HCT116 (cell line): Measurements from ENCODE around the gene SDSL. TPM values are rescaled to one million over a fixed set of nuclear protein-coding genes. Genes with fewer than 3 reads are reported as not detected.

Source experiments
- ATAC-seq: fragments of 200-7000 bp; cut with Tn5 transposase; 2 replicates; pipeline ENCODE4 v1.9.1; 2020; ENCODE audit warnings: mild to moderate bottlenecking, moderate library complexity
- BruUV-seq: library from RNA; stranded (reverse); fragments of 400-500 nt; replicated peaks from 2 replicates; lab custom pipeline; 2021; lab: Mats Ljungman, UMichigan
- CTCF ChIA-PET: fragments of 300-600 bp; sonication (Branson Sonifier 250); formaldehyde crosslinking; loops from one replicate; lab custom pipeline; 2021; ENCODE audit warnings: antibody characterized with exemption; lab: Charles Lee
- POLR2A ChIA-PET: fragments of 300-600, 350-600 bp; sonication (Branson Sonifier 250); formaldehyde crosslinking; loops from one replicate; lab custom pipeline; 2021; ENCODE audit warnings: antibody characterized with exemption; lab: Charles Lee
- RAD21 ChIA-PET, 2 experiments: fragments of 300-600 bp; sonication (Branson Sonifier 250); formaldehyde crosslinking; loops; one replicate each; lab custom pipeline; 2023; ENCODE audit warnings: low total read pairs in 2 of 2; ENCODE audit not compliant: uncharacterized antibody in 2 of 2, unreplicated experiment in 2 of 2, low non-redundant PET in 1 of 2; lab: Charles Lee
- DNase-seq: peaks from one replicate; pipeline ENCODE4 v3.0.0-alpha.2; 2010; ENCODE audit warnings: low read depth, low spot score
- H2AFZ ChIP-seq: fragments of 200-600 bp; shearing (Covaris generic), sonication (generic); 2 replicates; pipeline ENCODE4 v1.6.1; 2017; ENCODE audit warnings: low read depth, mixed run types, mixed read lengths, antibody characterized with exemption, low read length; ENCODE audit not compliant: poor library complexity, severe bottlenecking
- H3K27ac ChIP-seq: 2 replicates; pipeline ENCODE4 v1.5.1; 2012; ENCODE audit warnings: low read depth, low read length
- H3K27me3 ChIP-seq: fragments of 200-600 bp; sonication (generic); 2 replicates; pipeline ENCODE4 v1.6.1; 2016; ENCODE audit warnings: mixed run types, low read length, mixed read lengths; ENCODE audit not compliant: insufficient read depth
- H3K36me3 ChIP-seq, 2 experiments: fragments of 200-500 bp in 1 of 2; fragments of 200-600 bp in 1 of 2; sonication (Bioruptor generic) in 1 of 2; sonication (generic) in 1 of 2; 2 replicates each; pipeline versions ENCODE4 v1.5.1 to v1.6.1; 2014 to 2016; ENCODE audit warnings: low read length in 2 of 2, inconsistent platforms in 1 of 2, mixed read lengths in 1 of 2, mixed run types in 1 of 2; ENCODE audit not compliant: insufficient read depth in 2 of 2, control insufficient read depth in 1 of 2
- H3K4me1 ChIP-seq, 2 experiments: fragments of 200-600 bp in 1 of 2; sonication (generic) in 1 of 2; 2 replicates each; pipeline versions ENCODE4 v1.5.1 to v1.6.1; 2012 to 2017; ENCODE audit warnings: low read length in 2 of 2, inconsistent platforms in 1 of 2, mild to moderate bottlenecking in 1 of 2, mixed read lengths in 1 of 2, mixed run types in 1 of 2, moderate library complexity in 1 of 2; ENCODE audit not compliant: insufficient read depth in 2 of 2, control insufficient read depth in 1 of 2
- H3K4me2 ChIP-seq: fragments of 200-600 bp; sonication (generic); 2 replicates; pipeline ENCODE4 v1.6.1; 2017; ENCODE audit warnings: mixed run types, low read length, mixed read lengths
- H3K4me3 ChIP-seq, 2 experiments: fragments of 200-600 bp in 1 of 2; sonication (generic) in 1 of 2; replicated peaks in 1 of 2; 2 replicates each; pipeline ENCODE4 v1.5.1; 2011 to 2016; ENCODE audit warnings: low read length in 2 of 2, control low read depth in 1 of 2, low read depth in 1 of 2, mild to moderate bottlenecking in 1 of 2, mixed read lengths in 1 of 2, mixed run types in 1 of 2
- H3K79me2 ChIP-seq: fragments of 200-600 bp; sonication (generic); 2 replicates; pipeline ENCODE4 v1.6.1; 2017; ENCODE audit warnings: mild to moderate bottlenecking, mixed run types, low read length, moderate library complexity, mixed read lengths; ENCODE audit not compliant: insufficient read depth
- H3K9ac ChIP-seq: fragments of 200-600 bp; sonication (generic); 2 replicates; pipeline ENCODE4 v1.6.1; 2016; ENCODE audit warnings: low read length, mixed read lengths
- H3K9me2 ChIP-seq: fragments of 200-600 bp; sonication (generic), shearing (Covaris generic); 2 replicates; pipeline ENCODE4 v1.6.1; 2017; ENCODE audit warnings: mixed run types, mild to moderate bottlenecking, moderate library complexity; ENCODE audit not compliant: insufficient read depth
- H3K9me3 ChIP-seq, 2 experiments: fragments of 200-500 bp in 1 of 2; fragments of 200-600 bp in 1 of 2; sonication (Bioruptor generic) in 1 of 2; sonication (generic) in 1 of 2; 2 replicates each; pipeline ENCODE4 v1.6.1; 2014 to 2017; ENCODE audit warnings: low read length in 2 of 2, mixed read lengths in 2 of 2, inconsistent platforms in 1 of 2, low read depth in 1 of 2, mild to moderate bottlenecking in 1 of 2, mixed run types in 1 of 2, moderate library complexity in 1 of 2; ENCODE audit not compliant: control insufficient read depth in 1 of 2, insufficient read depth in 1 of 2
- H4K20me1 ChIP-seq: fragments of 200-600 bp; sonication (generic), shearing (Covaris generic); 2 replicates; pipeline ENCODE4 v1.6.1; 2017; ENCODE audit warnings: mixed run types, mild to moderate bottlenecking, moderate library complexity; ENCODE audit not compliant: insufficient read depth
- CEBPB ChIP-seq: IDR thresholded peaks from 2 replicates; pipeline ENCODE4 v1.6.1; 2012; ENCODE audit warnings: low read depth
- EGR1 ChIP-seq: IDR thresholded peaks from 2 replicates; pipeline ENCODE4 v1.6.1; 2012; ENCODE audit warnings: low read depth
- ELF1 ChIP-seq: IDR thresholded peaks from 2 replicates; pipeline ENCODE4 v1.6.1; 2012; ENCODE audit warnings: low read depth, borderline replicate concordance
- EZH2 ChIP-seq: fragments of 200-600 bp; sonication (generic); IDR thresholded peaks from 2 replicates; pipeline ENCODE4 v1.6.1; 2017; ENCODE audit warnings: antibody characterized with exemption, mixed run types
- EZH2phosphoT487 ChIP-seq: fragments of 200-600 bp; IDR thresholded peaks from 2 replicates; pipeline ENCODE4 v1.6.1; 2018; ENCODE audit warnings: antibody characterized with exemption, borderline replicate concordance
- FOSL1 ChIP-seq: IDR thresholded peaks from 2 replicates; pipeline ENCODE4 v1.6.1; 2012; ENCODE audit warnings: low read depth
- POLR2A ChIP-seq: IDR thresholded peaks from 2 replicates; pipeline ENCODE4 v1.7.0; 2011; ENCODE audit warnings: borderline replicate concordance; ENCODE audit not compliant: insufficient read depth, insufficient read length; ENCODE audit errors: extremely low read depth
- POLR2AphosphoS5 ChIP-seq: IDR thresholded peaks from 2 replicates; pipeline ENCODE4 v1.6.1; 2011; ENCODE audit warnings: mild to moderate bottlenecking, low read depth, low read length, moderate library complexity
- RAD21 ChIP-seq: IDR thresholded peaks from 2 replicates; pipeline ENCODE4 v1.6.1; 2012; ENCODE audit warnings: low read depth, mild to moderate bottlenecking
- SP1 ChIP-seq: IDR thresholded peaks from 2 replicates; pipeline ENCODE4 v1.6.1; 2012; ENCODE audit warnings: low read depth
- SRF ChIP-seq: IDR thresholded peaks from 2 replicates; pipeline ENCODE4 v1.6.1; 2012; ENCODE audit warnings: low read depth
- TCF7L2 ChIP-seq: IDR thresholded peaks from 2 replicates; pipeline ENCODE4 v1.7.0; 2011; ENCODE audit warnings: borderline replicate concordance, inconsistent platforms; ENCODE audit not compliant: insufficient read depth, insufficient read length; ENCODE audit errors: extremely low read depth
- YY1 ChIP-seq: IDR thresholded peaks from 2 replicates; pipeline ENCODE4 v1.6.1; 2011; ENCODE audit warnings: low read length, low read depth, moderate library complexity, mild to moderate bottlenecking; ENCODE audit not compliant: insufficient replicate concordance; ENCODE audit errors: extremely low read depth
- ZFX ChIP-seq: fragments of 450-650 bp; IDR thresholded peaks from 2 replicates; pipeline ENCODE4 v1.6.1; 2017
- ZNF274 ChIP-seq: fragments of 200-500 bp; sonication (Bioruptor generic); IDR thresholded peaks from 2 replicates; pipeline ENCODE4 v1.6.1; 2014; ENCODE audit warnings: mild to moderate bottlenecking, low read depth, low read length, inconsistent platforms
- intact Hi-C: fragments of 100-400 bp; cut with micrococcal nuclease; formaldehyde crosslinking; loops from 2 replicates; pipeline ENCODE4 v1.10.0; 2022
- total RNA-seq: library from RNA; stranded (reverse); gene quantifications from one replicate; pipeline ENCODE4 v1.2.1, GENCODE V29; 2021; ENCODE audit not compliant: unreplicated experiment
- TF ChIP-seq, protein P1 (sequence below): IDR thresholded peaks from 2 replicates; pipeline ENCODE4 v1.6.1; 2012; ENCODE audit warnings: low read depth
- TF ChIP-seq, protein P2 (sequence below): IDR thresholded peaks from 2 replicates; pipeline ENCODE4 v1.6.1; 2012
- TF ChIP-seq, protein P3 (sequence below): IDR thresholded peaks from 2 replicates; pipeline ENCODE4 v1.6.1; 2012

The SDSL gene
- total RNA-seq, 1 experiment from 2014 or later: 19.1 TPM

DNA sequence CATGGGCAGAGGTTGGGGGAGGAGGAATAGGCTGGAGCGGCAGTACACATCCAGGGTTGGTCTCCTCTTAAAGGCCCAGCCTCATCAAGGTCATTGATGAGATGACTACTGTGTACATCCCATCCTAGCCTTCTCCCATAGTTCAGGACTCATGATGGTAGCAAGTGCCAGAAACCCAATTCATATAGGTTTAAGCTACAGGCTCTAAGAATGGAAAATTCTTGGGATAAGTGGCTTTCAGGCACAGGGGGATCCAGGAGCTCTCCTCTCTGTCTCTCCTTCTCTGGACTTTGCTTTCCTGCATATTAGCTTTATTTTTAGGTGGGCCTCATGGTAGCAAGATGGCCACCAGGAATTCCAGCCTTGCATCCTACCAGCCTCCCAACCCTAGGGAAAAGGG is 6.3 kb downstream of the SDSL start:
- Histone ChIP-seq H2AFZ (no peak overlapping the region), H3K9ac (no peak overlapping the region), H3K36me3 (no peaks in the 10 kb centered on the region), H3K4me1 (peaks cover 0 to 3% of the 10 kb centered on the region in 2 experiments; a peak in 2 of 4 replicates), H4K20me1 (no peaks in the 10 kb centered on the region), H3K79me2 (no peaks in the 10 kb centered on the region), H3K9me2 (no peaks in the 10 kb centered on the region), H3K27ac (no peak overlapping the region), H3K27me3 (no peaks in the 10 kb centered on the region), H3K4me3 (no peak overlapping the region), H3K9me3 (no peaks in the 10 kb centered on the region), H3K4me2 (no peak overlapping the region)
- intact Hi-C loops: no loop called here
- CTCF ChIA-PET: interaction anchor here (1.2 kb wide), 1 partner anchor 15 kb away, joined by 3 read pairs; no protein-coding TSS in a partner anchor
- no peak for ATAC-seq
- RAD21 ChIA-PET: no interaction called here
- TF ChIP-seq FOSL1: no peak
- no peak for TF ChIP-seq ZFX
- no peak for TF ChIP-seq ELF1
- TF ChIP-seq TCF7L2: no peak
- no peak for TF ChIP-seq SP1
- no peak for TF ChIP-seq POLR2AphosphoS5
- no peak for TF ChIP-seq SRF
- no peak for TF ChIP-seq RAD21
- no TSS peak for BruUV-seq
- POLR2A ChIA-PET: no interaction called here
- no peak for DNase-seq

DNA sequence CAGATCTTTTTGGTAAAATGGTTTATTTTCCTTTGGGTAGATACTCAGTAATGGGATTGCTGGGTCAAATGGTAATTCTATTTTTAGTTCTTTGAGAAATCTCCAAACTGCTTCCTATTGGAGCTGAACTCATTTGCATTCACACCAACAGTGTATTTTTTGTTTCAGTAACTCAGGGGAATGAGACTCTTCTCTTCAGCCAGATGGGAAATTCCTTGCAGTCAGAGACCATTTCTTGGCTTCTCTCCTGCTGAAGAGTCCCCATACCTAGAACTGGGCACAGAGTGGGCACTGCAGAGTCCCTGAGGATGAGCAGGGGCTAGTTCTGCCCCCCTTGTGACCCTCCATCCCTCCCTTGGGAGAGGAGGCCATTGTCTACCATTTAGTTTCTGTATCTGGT is 10.8 kb downstream of the SDSL start:
- Histone ChIP-seq H3K27ac (no peak overlapping the region), H3K9me3 (no peaks in the 10 kb centered on the region), H3K9me2 (no peaks in the 10 kb centered on the region), H2AFZ (no peak overlapping the region), H4K20me1 (no peaks in the 10 kb centered on the region), H3K4me2 (no peak overlapping the region), H3K79me2 (no peaks in the 10 kb centered on the region), H3K9ac (no peak overlapping the region), H3K4me3 (no peak overlapping the region), H3K27me3 (no peaks in the 10 kb centered on the region), H3K36me3 (no peaks in the 10 kb centered on the region), H3K4me1 (no peaks in the 10 kb centered on the region)
- ChIA-PET CTCF (no interaction called here), POLR2A (no interaction called here), RAD21 (no interaction called here)
- TF ChIP-seq SP1: no peak
- no peak for TF ChIP-seq EZH2
- TF ChIP-seq, protein P1, sequence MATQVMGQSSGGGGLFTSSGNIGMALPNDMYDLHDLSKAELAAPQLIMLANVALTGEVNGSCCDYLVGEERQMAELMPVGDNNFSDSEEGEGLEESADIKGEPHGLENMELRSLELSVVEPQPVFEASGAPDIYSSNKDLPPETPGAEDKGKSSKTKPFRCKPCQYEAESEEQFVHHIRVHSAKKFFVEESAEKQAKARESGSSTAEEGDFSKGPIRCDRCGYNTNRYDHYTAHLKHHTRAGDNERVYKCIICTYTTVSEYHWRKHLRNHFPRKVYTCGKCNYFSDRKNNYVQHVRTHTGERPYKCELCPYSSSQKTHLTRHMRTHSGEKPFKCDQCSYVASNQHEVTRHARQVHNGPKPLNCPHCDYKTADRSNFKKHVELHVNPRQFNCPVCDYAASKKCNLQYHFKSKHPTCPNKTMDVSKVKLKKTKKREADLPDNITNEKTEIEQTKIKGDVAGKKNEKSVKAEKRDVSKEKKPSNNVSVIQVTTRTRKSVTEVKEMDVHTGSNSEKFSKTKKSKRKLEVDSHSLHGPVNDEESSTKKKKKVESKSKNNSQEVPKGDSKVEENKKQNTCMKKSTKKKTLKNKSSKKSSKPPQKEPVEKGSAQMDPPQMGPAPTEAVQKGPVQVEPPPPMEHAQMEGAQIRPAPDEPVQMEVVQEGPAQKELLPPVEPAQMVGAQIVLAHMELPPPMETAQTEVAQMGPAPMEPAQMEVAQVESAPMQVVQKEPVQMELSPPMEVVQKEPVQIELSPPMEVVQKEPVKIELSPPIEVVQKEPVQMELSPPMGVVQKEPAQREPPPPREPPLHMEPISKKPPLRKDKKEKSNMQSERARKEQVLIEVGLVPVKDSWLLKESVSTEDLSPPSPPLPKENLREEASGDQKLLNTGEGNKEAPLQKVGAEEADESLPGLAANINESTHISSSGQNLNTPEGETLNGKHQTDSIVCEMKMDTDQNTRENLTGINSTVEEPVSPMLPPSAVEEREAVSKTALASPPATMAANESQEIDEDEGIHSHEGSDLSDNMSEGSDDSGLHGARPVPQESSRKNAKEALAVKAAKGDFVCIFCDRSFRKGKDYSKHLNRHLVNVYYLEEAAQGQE: no peak
- TF ChIP-seq RAD21: no peak
- TF ChIP-seq, protein P2, sequence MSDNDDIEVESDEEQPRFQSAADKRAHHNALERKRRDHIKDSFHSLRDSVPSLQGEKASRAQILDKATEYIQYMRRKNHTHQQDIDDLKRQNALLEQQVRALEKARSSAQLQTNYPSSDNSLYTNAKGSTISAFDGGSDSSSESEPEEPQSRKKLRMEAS: no peak
- TF ChIP-seq CEBPB: no peak
- no peak for TF ChIP-seq EZH2phosphoT487
- no peak for TF ChIP-seq POLR2A
- no peak for TF ChIP-seq EGR1
- TF ChIP-seq POLR2AphosphoS5: no peak
- no peak for TF ChIP-seq FOSL1
- TF ChIP-seq TCF7L2: no peak
- TF ChIP-seq YY1: no peak
- TF ChIP-seq ZNF274: no peak
- TF ChIP-seq, protein P3, sequence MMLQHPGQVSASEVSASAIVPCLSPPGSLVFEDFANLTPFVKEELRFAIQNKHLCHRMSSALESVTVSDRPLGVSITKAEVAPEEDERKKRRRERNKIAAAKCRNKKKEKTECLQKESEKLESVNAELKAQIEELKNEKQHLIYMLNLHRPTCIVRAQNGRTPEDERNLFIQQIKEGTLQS: no peak
- no peak for DNase-seq
- no TSS peak for BruUV-seq
- ATAC-seq: no peak
- intact Hi-C loops: no loop called here
